ENCODE measurements around the gene NCAM1. TPM values are rescaled to one million over a fixed set of nuclear protein-coding genes. Genes with fewer than 3 reads are reported as not detected.

Gene NCAM1
- total and polyA plus RNA-seq, 7 donors, result 0.46 to 124 (median 64.2) TPM

DNA sequence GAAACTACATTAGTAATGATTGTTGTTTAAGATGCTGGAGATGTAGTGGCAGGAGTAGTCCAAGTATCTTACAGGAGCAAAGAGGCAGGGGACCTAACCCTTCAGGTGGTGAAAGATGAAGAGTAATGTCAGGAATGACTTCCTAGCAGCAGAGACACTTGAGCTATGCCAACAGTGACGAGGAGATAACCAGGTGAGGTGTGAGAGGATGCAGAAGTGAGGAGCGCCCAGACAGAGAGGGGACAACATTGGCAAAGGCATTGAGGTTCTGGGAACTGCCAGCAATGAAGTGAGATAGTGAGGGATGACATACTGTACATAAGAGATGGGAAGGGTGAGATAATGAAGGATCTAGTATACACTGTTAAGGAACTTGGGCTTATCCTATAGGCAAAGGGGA is 95.8 kb downstream of the NCAM1 start:
- Histone ChIP-seq H3K27me3 (no peaks in the 10 kb centered on the region), H3K4me1 (no peaks in the 10 kb centered on the region), H3K36me3 (no peaks in the 10 kb centered on the region), H3K9me3 (no peaks in the 10 kb centered on the region), H3K27ac (no peak overlapping the region), H3K4me3 (no peak overlapping the region)
- no peak for DNase-seq
- 58 to 81% methylated on average over 2 of the region's 2 CpGs for WGBS, 2 donors
- TF ChIP-seq EP300 (IDR thresholded peaks at IDR 0.05) (no peak), POLR2A (IDR thresholded peaks at IDR 0.05) (no peak), POLR2AphosphoS5 (IDR thresholded peaks at IDR 0.05) (no peak)
- TF ChIP-seq, protein P1, sequence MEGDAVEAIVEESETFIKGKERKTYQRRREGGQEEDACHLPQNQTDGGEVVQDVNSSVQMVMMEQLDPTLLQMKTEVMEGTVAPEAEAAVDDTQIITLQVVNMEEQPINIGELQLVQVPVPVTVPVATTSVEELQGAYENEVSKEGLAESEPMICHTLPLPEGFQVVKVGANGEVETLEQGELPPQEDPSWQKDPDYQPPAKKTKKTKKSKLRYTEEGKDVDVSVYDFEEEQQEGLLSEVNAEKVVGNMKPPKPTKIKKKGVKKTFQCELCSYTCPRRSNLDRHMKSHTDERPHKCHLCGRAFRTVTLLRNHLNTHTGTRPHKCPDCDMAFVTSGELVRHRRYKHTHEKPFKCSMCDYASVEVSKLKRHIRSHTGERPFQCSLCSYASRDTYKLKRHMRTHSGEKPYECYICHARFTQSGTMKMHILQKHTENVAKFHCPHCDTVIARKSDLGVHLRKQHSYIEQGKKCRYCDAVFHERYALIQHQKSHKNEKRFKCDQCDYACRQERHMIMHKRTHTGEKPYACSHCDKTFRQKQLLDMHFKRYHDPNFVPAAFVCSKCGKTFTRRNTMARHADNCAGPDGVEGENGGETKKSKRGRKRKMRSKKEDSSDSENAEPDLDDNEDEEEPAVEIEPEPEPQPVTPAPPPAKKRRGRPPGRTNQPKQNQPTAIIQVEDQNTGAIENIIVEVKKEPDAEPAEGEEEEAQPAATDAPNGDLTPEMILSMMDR (IDR thresholded peaks at IDR 0.05), result no peak
- intact Hi-C loops (cut with DNase I), result no loop called here

DNA sequence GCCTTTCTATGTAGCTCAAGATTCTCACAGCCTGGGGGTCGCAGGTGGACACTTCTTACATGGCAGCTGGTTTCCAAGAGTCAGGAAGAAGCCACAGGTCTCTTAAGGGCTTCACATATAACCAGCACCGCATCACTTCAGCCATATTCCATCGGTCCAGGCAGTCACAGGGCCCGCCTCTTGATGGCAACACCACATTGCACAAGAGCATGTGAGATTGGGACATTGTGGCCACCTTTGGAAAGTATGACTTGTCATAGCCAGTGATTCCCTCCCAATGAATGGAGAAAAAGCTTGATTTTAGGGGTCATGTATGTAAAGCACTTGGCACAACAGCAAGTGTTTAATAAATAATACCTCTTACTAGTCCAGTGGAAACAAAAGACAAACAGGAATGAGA is 98.3 kb downstream of the NCAM1 start:
- WGBS, 2 donors, result 76 to 83% methylated on average over 4 of the region's 4 CpGs
- Histone ChIP-seq H3K36me3 (no peaks in the 10 kb centered on the region), H3K27me3 (no peaks in the 10 kb centered on the region), H3K9me3 (no peaks in the 10 kb centered on the region), H3K4me3 (no peak overlapping the region), H3K4me1 (no peaks in the 10 kb centered on the region), H3K27ac (no peak overlapping the region)
- TF ChIP-seq EP300 (IDR thresholded peaks at IDR 0.05) (no peak), POLR2AphosphoS5 (IDR thresholded peaks at IDR 0.05) (no peak), POLR2A (IDR thresholded peaks at IDR 0.05) (no peak)
- TF ChIP-seq, protein P1 (IDR thresholded peaks at IDR 0.05), result no peak
- intact Hi-C loops (cut with DNase I), result no loop called here
- DNase-seq, result no peak

DNA sequence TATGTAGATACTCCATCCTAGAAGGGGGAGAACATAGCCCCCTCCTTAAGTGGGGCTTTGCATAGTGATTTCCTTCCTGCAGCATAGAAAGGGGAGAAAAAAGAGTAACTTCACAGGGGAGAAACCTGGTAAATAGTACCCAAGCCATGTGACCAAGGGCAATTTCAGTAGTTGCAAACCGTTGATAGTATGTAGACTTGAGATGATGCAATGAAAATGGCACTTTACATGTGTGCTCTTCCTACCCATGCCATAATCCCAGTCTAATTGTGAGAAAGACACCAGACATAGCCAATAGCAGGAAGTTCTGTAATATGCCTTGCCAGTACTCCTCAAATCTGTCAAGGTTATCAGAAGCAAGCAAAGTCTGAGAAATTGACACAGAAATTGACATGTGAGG is 104.1 kb downstream of the NCAM1 start:
- Histone ChIP-seq H3K9me3 (no peaks in the 10 kb centered on the region), H3K27ac (no peak overlapping the region), H3K4me1 (no peaks in the 10 kb centered on the region), H3K36me3 (no peaks in the 10 kb centered on the region), H3K27me3 (no peaks in the 10 kb centered on the region), H3K4me3 (no peak overlapping the region)
- intact Hi-C loops (cut with DNase I), result no loop called here
- WGBS, 2 donors, result 11 to 51% methylated on average over 1 of the region's 1 CpG
- no peak for TF ChIP-seq EP300 (IDR thresholded peaks at IDR 0.05)
- TF ChIP-seq, protein P1 (IDR thresholded peaks at IDR 0.05), result no peak
- no peak for TF ChIP-seq POLR2A (IDR thresholded peaks at IDR 0.05)
- TF ChIP-seq POLR2AphosphoS5 (IDR thresholded peaks at IDR 0.05), result no peak
- DNase-seq, result no peak

DNA sequence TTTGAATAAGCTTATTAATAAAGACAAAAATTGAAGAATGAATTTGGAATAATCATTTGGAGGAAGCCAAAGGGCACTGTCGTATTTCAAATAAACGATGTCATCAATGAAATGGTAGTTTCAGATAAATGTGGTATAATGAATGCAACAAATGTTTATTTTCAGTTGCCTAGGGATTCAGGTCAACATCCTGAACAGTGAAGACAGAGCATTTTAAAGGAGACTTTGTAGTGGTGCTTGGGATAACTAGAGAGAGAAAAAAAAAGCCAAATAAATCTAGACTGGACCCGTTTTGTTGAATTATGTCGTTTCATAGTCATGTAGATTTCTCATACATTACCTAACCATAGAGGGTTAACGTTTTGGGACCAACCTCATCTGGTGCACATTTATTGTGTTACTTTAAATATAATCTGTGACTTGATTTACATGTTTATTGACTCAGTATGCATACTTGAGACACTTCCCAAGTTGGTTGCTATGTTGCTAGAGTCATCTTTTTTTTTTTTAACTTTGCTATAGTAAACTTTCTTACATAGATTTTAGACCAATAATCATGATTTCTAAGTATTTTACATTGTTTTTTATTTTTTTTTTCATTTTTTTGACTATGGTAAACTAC is 111.1 kb downstream of the NCAM1 start:
- intact Hi-C loops (cut with DNase I), result no loop called here
- TF ChIP-seq POLR2AphosphoS5 (IDR thresholded peaks at IDR 0.05), result no peak
- TF ChIP-seq, protein P1 (IDR thresholded peaks at IDR 0.05), result no peak
- TF ChIP-seq EP300 (IDR thresholded peaks at IDR 0.05), result no peak
- TF ChIP-seq POLR2A (IDR thresholded peaks at IDR 0.05), result no peak
- H3K27ac ChIP-seq, result no peak overlapping the region

More for the DNA sequence above, 111.1 kb downstream of the NCAM1 start:
- H3K9me3 ChIP-seq, result no peaks in the 10 kb centered on the region
- H3K4me3 ChIP-seq, result no peak overlapping the region
- no peaks in the 10 kb centered on the region for H3K27me3 ChIP-seq
- WGBS, 2 donors, result 58 to 71% methylated on average over 5 of the region's 5 CpGs
- H3K4me1 ChIP-seq, result peaks cover 0 to 24% (median 14%) of the 10 kb centered on the region in 4 donors
- no peak for DNase-seq
- no peaks in the 10 kb centered on the region for H3K36me3 ChIP-seq

Data from sigmoid colon (tissue), 7 donors.